ENCODE results near the gene SAMD8. TPM values are rescaled to one million over a fixed set of nuclear protein-coding genes. Genes with fewer than 3 reads are reported as not detected.

SAMD8 gene
- polyA plus RNA-seq, 1 experiment: 32.2 TPM

DNA sequence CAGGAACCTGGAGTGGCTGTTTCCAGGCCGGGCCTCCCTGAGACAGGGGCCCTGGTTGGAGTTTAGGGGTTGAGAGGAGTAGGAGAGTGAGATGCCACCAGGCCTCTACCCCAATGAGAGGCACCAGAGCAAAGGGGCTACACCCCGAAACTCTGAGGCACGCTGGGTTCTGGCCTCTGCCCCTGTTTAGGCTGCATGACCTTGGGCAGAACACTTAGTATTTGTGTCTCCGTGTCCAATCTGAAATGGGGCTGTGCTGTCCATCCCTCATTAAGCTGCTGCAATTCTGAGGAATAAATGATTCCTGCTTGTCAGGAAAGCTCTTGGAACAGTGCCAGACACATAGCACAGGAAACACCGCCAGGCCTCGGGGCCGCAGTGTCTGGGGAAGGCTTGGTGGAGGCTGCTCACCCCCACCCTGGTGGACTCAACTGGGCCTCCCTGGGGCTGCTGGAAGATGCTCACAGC lies 40.5 kb upstream of the SAMD8 start:
- Histone ChIP-seq H3K27ac (ENCODE audit: low read depth, low read length) (no peak overlapping the region), H3K4me3 (ENCODE audit: low read depth, low read length) (no peak overlapping the region), H3K9me3 (ENCODE audit: control insufficient read depth, insufficient read depth, low read length) (no peaks in the 10 kb centered on the region; the same call in 1 of the 2 replicates), H3K27me3 (ENCODE audit: control insufficient read depth, insufficient read depth, low read length) (no peaks in the 10 kb centered on the region)
- ChIA-PET POLR2A (no interaction called here), CTCF (no interaction called here)
- TF ChIP-seq, protein P1, sequence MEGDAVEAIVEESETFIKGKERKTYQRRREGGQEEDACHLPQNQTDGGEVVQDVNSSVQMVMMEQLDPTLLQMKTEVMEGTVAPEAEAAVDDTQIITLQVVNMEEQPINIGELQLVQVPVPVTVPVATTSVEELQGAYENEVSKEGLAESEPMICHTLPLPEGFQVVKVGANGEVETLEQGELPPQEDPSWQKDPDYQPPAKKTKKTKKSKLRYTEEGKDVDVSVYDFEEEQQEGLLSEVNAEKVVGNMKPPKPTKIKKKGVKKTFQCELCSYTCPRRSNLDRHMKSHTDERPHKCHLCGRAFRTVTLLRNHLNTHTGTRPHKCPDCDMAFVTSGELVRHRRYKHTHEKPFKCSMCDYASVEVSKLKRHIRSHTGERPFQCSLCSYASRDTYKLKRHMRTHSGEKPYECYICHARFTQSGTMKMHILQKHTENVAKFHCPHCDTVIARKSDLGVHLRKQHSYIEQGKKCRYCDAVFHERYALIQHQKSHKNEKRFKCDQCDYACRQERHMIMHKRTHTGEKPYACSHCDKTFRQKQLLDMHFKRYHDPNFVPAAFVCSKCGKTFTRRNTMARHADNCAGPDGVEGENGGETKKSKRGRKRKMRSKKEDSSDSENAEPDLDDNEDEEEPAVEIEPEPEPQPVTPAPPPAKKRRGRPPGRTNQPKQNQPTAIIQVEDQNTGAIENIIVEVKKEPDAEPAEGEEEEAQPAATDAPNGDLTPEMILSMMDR (IDR thresholded peaks at IDR 0.05; ENCODE audit: low read depth, low read length): no peak
- no peak for DNase-seq (ENCODE audit: low read depth, low spot score)

DNA sequence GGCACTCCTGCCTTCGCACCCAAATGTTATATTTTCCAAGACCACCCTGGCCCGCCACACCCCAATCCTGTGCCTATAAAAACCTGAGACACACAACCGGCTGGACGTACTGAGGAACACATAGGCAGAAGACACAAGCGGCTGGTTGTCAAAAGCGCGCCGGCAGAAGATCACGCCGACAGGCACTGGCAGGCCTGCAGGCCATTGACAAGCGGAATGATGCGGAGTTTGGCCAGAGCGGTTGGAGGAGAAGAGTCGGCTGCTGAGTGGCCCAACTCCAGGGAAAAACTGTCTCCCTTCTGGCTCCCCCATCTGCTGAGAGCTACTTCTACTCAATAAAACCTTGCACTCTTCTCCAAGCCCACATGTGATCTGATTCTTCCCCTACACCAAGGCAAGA lies 39.7 kb upstream of the SAMD8 start:
- ChIA-PET POLR2A (no interaction called here), CTCF (no interaction called here)
- Histone ChIP-seq H3K27me3 (ENCODE audit: control insufficient read depth, insufficient read depth, low read length) (peaks cover 2% of the 10 kb centered on the region), H3K27ac (ENCODE audit: low read depth, low read length) (no peak overlapping the region), H3K9me3 (ENCODE audit: control insufficient read depth, insufficient read depth, low read length) (no peaks in the 10 kb centered on the region; the same call in 1 of the 2 replicates), H3K4me3 (ENCODE audit: low read depth, low read length) (no peak overlapping the region)
- no peak for DNase-seq (ENCODE audit: low read depth, low spot score)
- TF ChIP-seq, protein P1 (IDR thresholded peaks at IDR 0.05; ENCODE audit: low read depth, low read length): no peak

DNA sequence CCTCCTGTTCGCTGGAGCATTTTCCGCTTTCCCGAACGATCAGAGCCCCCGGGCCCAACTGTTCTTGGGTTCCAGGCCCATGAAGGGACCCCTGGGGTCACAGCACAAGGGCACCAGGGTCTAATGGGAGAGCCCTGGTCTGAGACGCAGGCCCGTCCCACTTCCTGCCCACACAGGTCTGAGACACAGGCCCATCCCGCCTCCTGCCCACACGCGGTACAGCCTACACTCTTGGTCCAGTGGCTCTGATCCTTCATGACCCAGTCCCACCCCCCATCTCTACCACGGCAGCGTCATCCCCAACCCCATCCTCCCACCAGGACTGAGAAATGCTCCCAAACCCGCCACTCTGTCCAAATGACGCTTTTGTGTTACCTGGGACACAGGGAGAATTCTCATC lies 38.7 kb upstream of the SAMD8 start:
- no peak overlapping the region for H3K27ac ChIP-seq (ENCODE audit: low read depth, low read length)
- DNase-seq (ENCODE audit: low read depth, low spot score): no peak
- TF ChIP-seq, protein P1 (IDR thresholded peaks at IDR 0.05; ENCODE audit: low read depth, low read length): no peak
- ChIA-PET POLR2A (no interaction called here), CTCF (no interaction called here)
- H3K27me3 ChIP-seq (ENCODE audit: control insufficient read depth, insufficient read depth, low read length): peaks cover 2% of the 10 kb centered on the region
- H3K4me3 ChIP-seq (ENCODE audit: low read depth, low read length): no peak overlapping the region
- H3K9me3 ChIP-seq (ENCODE audit: control insufficient read depth, insufficient read depth, low read length): no peaks in the 10 kb centered on the region; the same call in 1 of the 2 replicates

DNA sequence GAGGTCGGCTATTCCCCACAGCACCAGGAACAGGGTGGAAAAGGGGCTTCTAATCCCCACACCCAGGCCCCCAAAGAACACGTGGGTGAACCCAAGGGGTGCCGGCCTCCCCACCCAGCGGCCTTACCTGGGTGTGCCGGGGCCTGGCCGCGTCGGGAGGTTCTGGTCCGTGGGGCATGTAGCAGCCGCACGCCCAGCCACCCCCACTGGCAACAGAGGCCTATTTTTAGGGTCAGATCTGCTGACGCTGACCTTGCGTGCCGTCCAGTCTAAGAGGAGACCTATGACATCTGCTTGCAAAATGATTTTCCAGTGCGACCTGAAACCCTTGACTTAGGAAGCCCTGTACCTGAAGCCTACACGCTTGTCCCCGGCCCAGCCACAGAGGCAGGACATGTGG lies 38.0 kb upstream of the SAMD8 start:
- DNase-seq (ENCODE audit: low read depth, low spot score): no peak
- POLR2A ChIA-PET: no interaction called here

DNA sequence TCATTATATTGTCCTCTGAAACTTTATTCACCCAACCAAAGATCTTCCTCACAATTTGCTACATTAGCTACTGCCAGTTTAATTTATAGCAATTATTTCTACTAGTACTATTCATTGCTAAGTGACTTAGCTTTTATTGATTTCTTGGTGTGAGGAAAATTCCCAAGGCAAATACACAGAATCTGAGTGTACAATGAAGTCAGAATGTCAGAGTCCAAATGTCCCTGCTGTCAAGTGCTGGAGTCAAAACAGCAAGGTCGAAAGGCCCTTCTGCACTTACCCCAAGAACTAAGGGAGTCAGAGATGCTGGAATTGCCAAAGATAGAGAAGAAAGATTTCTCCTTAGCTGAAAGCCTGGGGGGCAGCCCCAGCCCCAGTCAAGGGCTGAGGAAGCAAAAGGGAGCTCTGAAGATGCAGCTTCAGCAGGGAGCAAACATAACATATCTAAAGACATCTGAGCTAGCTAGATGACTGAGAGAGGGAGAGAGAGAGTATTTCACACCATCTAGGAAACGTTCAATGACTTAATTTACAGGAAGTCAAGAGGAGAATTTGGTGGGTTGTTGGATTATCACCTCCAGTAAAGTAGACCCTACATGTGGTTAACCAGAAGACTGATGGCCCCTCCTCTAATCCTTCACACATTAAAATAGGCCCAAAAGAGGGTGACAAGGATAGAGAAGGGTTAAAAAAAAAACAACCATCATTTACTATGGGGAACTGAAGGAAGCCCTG lies 36.6 kb upstream of the SAMD8 start:
- ChIA-PET CTCF (interaction anchor here (0.6 kb wide), 1 partner anchor 291 kb away, joined by 5 read pairs; no protein-coding TSS in a partner anchor), POLR2A (no interaction called here)
- H3K4me3 ChIP-seq (ENCODE audit: low read depth, low read length): no peak overlapping the region
- H3K27ac ChIP-seq (ENCODE audit: low read depth, low read length): no peak overlapping the region
- H3K9me3 ChIP-seq (ENCODE audit: control insufficient read depth, insufficient read depth, low read length): no peaks in the 10 kb centered on the region; the same call in 1 of the 2 replicates
- DNase-seq (ENCODE audit: low read depth, low spot score): no peak
- H3K27me3 ChIP-seq (ENCODE audit: control insufficient read depth, insufficient read depth, low read length): peaks cover 2% of the 10 kb centered on the region
- TF ChIP-seq, protein P1 (IDR thresholded peaks at IDR 0.05; ENCODE audit: low read depth, low read length): no peak

More for the DNA sequence above, 38.0 kb upstream of the SAMD8 start:
- Histone ChIP-seq H3K27ac (ENCODE audit: low read depth, low read length) (no peak overlapping the region), H3K9me3 (ENCODE audit: control insufficient read depth, insufficient read depth, low read length) (no peaks in the 10 kb centered on the region; the same call in 1 of the 2 replicates), H3K4me3 (ENCODE audit: low read depth, low read length) (no peak overlapping the region), H3K27me3 (ENCODE audit: control insufficient read depth, insufficient read depth, low read length) (peaks cover 2% of the 10 kb centered on the region)
- TF ChIP-seq, protein P1 (IDR thresholded peaks at IDR 0.05; ENCODE audit: low read depth, low read length): no peak
- CTCF ChIA-PET: no interaction called here

Data from AG04450 (cell line).